ENCODE results near the gene KLB.
"Not testable (repeated sequence)": the region's sequence is repeated elsewhere in the genome, so short reads cannot be mapped to it uniquely, and the experiment has no call there.

DNA sequence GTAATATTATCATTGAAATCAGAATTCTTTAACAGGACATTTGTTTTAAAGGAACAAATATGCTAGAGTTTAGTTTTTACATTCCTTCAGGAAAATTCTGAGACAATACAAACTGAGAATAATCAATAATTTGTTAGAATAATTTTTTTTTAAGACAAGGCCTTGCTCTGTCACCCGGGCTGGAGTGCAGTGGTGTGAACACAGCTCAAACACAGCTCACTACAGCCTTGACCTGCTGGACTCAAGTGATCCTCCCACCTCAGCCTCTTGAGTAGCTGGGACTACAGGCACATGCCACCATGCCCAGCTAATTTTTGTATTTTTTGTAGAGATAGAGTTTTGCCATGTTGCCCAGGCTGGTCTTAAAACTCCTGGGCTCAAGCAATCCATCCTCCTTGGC is 18.6 kb downstream of the KLB start:
- not testable (repeated sequence) for TF ChIP-seq POLR2A (IDR thresholded peaks at IDR 0.05; ENCODE audit: borderline replicate concordance, extremely low read depth, insufficient read depth, insufficient read length); SRF (IDR thresholded peaks at IDR 0.05; ENCODE audit: low read depth); ELF1 (IDR thresholded peaks at IDR 0.05; ENCODE audit: borderline replicate concordance, low read depth); SIN3A (IDR thresholded peaks at IDR 0.05; ENCODE audit: low read depth); EZH2 (IDR thresholded peaks at IDR 0.05); POLR2AphosphoS5 (IDR thresholded peaks at IDR 0.05; ENCODE audit: low read depth, low read length); ZNF274 (IDR thresholded peaks at IDR 0.05; ENCODE audit: low read depth, low read length)
- TF ChIP-seq, protein P1, sequence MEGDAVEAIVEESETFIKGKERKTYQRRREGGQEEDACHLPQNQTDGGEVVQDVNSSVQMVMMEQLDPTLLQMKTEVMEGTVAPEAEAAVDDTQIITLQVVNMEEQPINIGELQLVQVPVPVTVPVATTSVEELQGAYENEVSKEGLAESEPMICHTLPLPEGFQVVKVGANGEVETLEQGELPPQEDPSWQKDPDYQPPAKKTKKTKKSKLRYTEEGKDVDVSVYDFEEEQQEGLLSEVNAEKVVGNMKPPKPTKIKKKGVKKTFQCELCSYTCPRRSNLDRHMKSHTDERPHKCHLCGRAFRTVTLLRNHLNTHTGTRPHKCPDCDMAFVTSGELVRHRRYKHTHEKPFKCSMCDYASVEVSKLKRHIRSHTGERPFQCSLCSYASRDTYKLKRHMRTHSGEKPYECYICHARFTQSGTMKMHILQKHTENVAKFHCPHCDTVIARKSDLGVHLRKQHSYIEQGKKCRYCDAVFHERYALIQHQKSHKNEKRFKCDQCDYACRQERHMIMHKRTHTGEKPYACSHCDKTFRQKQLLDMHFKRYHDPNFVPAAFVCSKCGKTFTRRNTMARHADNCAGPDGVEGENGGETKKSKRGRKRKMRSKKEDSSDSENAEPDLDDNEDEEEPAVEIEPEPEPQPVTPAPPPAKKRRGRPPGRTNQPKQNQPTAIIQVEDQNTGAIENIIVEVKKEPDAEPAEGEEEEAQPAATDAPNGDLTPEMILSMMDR (IDR thresholded peaks at IDR 0.05 in 2 of 3, conservative IDR thresholded peaks at IDR 0.05 in 1 of 3; ENCODE audit: borderline replicate concordance in 1 of 3, insufficient read depth in 1 of 3, low read depth in 2 of 3, low read length in 2 of 3), result not testable (repeated sequence)
- TF ChIP-seq, protein P2, sequence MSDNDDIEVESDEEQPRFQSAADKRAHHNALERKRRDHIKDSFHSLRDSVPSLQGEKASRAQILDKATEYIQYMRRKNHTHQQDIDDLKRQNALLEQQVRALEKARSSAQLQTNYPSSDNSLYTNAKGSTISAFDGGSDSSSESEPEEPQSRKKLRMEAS (IDR thresholded peaks at IDR 0.05), result not testable (repeated sequence)

Measured in HCT116 (cell line).